ENCODE measurements around the gene CEACAM6.

CEACAM6 gene

DNA sequence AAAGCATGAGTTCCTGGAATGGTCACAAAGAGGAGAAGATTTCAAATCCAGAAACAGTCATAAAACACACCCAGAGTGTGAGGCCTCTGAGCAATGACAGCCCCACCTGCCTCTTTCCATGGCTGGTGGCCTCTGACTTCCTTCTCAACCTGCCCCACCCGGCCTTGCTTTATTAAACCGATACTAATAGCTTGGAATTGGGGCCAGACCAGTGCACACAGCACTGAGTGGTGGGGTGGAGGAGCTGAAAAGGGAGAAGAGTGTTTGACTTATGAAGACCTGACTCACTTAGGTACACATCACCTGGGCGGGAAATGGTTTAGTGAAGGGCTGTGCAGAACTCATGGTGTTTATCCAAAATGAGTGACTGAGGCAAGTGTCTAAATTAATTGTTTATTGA lies 20.7 kb upstream of the CEACAM6 start:
- no peaks in the 10 kb centered on the region for H4K20me1 ChIP-seq (ENCODE audit: insufficient read depth, low read length)
- no peaks in the 10 kb centered on the region for H3F3A ChIP-seq (ENCODE audit: insufficient read depth, low read length)

DNA sequence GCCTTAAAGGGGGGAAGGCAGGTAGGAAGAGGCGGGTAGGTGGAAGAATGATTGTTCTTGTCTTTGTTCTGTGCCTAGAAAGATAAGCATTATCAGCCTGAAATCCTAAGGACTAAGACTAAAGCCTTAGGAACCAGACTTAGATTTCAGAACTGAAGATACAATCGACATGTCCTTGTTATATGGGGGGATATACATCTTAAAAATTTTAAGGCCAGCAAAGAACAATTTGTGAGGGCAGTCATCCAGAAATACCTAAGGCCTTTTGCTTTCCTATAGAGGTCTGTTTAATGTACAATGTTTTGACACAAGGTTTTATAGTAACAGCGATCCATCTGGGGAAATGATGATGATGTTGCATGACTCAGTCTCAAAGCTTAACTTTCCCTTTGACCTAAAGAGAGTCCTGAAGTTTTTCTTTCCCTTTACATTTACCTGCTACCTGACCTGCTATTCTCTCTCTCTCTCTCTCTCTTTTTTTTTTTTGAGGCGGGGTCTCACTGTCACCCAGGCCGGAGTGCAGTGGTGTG lies 20.2 kb upstream of the CEACAM6 start:
- no peaks in the 10 kb centered on the region for H3K9me3 ChIP-seq (ENCODE audit: low read length)
- no peak overlapping the region for H3K4me3 ChIP-seq (ENCODE audit: low read depth, low read length, poor library complexity, severe bottlenecking)
- H2AFZ ChIP-seq (ENCODE audit: low read length) = no peak overlapping the region
- no peaks in the 10 kb centered on the region for H3K27me3 ChIP-seq (ENCODE audit: insufficient read depth, low read length)
- H3K79me2 ChIP-seq (ENCODE audit: insufficient read depth, low read length) = no peaks in the 10 kb centered on the region
- no peaks in the 10 kb centered on the region for H3F3A ChIP-seq (ENCODE audit: insufficient read depth, low read length)
- H4K20me1 ChIP-seq (ENCODE audit: insufficient read depth, low read length) = no peaks in the 10 kb centered on the region
- H3K9me2 ChIP-seq (ENCODE audit: low read depth, low read length) = no peaks in the 10 kb centered on the region
- no peak overlapping the region for H3K27ac ChIP-seq (ENCODE audit: low read depth, low read length, poor library complexity, severe bottlenecking)
- TF ChIP-seq, protein P1, sequence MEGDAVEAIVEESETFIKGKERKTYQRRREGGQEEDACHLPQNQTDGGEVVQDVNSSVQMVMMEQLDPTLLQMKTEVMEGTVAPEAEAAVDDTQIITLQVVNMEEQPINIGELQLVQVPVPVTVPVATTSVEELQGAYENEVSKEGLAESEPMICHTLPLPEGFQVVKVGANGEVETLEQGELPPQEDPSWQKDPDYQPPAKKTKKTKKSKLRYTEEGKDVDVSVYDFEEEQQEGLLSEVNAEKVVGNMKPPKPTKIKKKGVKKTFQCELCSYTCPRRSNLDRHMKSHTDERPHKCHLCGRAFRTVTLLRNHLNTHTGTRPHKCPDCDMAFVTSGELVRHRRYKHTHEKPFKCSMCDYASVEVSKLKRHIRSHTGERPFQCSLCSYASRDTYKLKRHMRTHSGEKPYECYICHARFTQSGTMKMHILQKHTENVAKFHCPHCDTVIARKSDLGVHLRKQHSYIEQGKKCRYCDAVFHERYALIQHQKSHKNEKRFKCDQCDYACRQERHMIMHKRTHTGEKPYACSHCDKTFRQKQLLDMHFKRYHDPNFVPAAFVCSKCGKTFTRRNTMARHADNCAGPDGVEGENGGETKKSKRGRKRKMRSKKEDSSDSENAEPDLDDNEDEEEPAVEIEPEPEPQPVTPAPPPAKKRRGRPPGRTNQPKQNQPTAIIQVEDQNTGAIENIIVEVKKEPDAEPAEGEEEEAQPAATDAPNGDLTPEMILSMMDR (IDR thresholded peaks at IDR 0.05; ENCODE audit: low read length) = no peak
- no peak for TF ChIP-seq EZH2 (IDR thresholded peaks at IDR 0.05; ENCODE audit: borderline replicate concordance, low read length)
- no peaks in the 10 kb centered on the region for H3K36me3 ChIP-seq (ENCODE audit: insufficient read depth, low read length)
- no peak overlapping the region for H3K4me2 ChIP-seq (ENCODE audit: low read length)
- H3K9ac ChIP-seq (ENCODE audit: low read length) = no peak overlapping the region
- no peaks in the 10 kb centered on the region for H3K4me1 ChIP-seq (ENCODE audit: insufficient read depth, low read length, severe bottlenecking)

More for the DNA sequence above, 20.7 kb upstream of the CEACAM6 start:
- H3K4me1 ChIP-seq (ENCODE audit: insufficient read depth, low read length, severe bottlenecking) = no peaks in the 10 kb centered on the region
- TF ChIP-seq, protein P1 (IDR thresholded peaks at IDR 0.05; ENCODE audit: low read length) = no peak
- TF ChIP-seq EZH2 (IDR thresholded peaks at IDR 0.05; ENCODE audit: borderline replicate concordance, low read length) = no peak
- no peak overlapping the region for H2AFZ ChIP-seq (ENCODE audit: low read length)
- H3K4me3 ChIP-seq (ENCODE audit: low read depth, low read length, poor library complexity, severe bottlenecking) = no peak overlapping the region
- no peak overlapping the region for H3K27ac ChIP-seq (ENCODE audit: low read depth, low read length, poor library complexity, severe bottlenecking)
- H3K27me3 ChIP-seq (ENCODE audit: insufficient read depth, low read length) = no peaks in the 10 kb centered on the region
- no peak overlapping the region for H3K4me2 ChIP-seq (ENCODE audit: low read length)
- H3K36me3 ChIP-seq (ENCODE audit: insufficient read depth, low read length) = no peaks in the 10 kb centered on the region
- H3K9me3 ChIP-seq (ENCODE audit: low read length) = no peaks in the 10 kb centered on the region
- no peaks in the 10 kb centered on the region for H3K9me2 ChIP-seq (ENCODE audit: low read depth, low read length)
- no peak overlapping the region for H3K9ac ChIP-seq (ENCODE audit: low read length)
- H3K79me2 ChIP-seq (ENCODE audit: insufficient read depth, low read length) = no peaks in the 10 kb centered on the region

DNA sequence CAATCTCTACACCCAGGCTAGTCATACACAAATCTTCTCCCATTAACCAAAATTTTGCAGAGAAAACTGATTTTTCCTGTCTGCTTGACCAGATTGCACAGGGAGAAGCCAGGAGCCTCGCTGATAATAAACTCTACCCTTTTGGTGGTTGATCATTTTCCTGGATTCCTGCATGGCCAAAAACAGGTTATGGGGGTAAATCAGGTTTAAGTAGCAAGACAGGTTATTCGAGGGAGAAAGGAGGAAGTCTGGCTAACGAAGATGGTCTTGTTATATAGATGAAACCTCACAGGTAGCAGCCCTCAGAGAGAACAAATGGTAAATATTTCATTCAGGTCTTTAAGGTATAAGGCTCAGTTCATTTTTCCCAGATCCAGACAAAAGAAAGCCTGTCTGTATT lies 16.0 kb upstream of the CEACAM6 start:
- Histone ChIP-seq H3K9ac (ENCODE audit: low read length) (no peak overlapping the region), H3K27ac (ENCODE audit: low read depth, low read length, poor library complexity, severe bottlenecking) (no peak overlapping the region), H3K9me2 (ENCODE audit: low read depth, low read length) (no peaks in the 10 kb centered on the region), H3K36me3 (ENCODE audit: insufficient read depth, low read length) (no peaks in the 10 kb centered on the region), H3K9me3 (ENCODE audit: low read length) (no peaks in the 10 kb centered on the region), H2AFZ (ENCODE audit: low read length) (no peak overlapping the region), H3K79me2 (ENCODE audit: insufficient read depth, low read length) (no peaks in the 10 kb centered on the region), H3F3A (ENCODE audit: insufficient read depth, low read length) (no peaks in the 10 kb centered on the region), H3K4me2 (ENCODE audit: low read length) (no peak overlapping the region), H3K27me3 (ENCODE audit: insufficient read depth, low read length) (no peaks in the 10 kb centered on the region), H4K20me1 (ENCODE audit: insufficient read depth, low read length) (no peaks in the 10 kb centered on the region), H3K4me3 (ENCODE audit: low read depth, low read length, poor library complexity, severe bottlenecking) (no peak overlapping the region), H3K4me1 (ENCODE audit: insufficient read depth, low read length, severe bottlenecking) (no peaks in the 10 kb centered on the region)
- no peak for TF ChIP-seq EZH2 (IDR thresholded peaks at IDR 0.05; ENCODE audit: borderline replicate concordance, low read length)
- TF ChIP-seq, protein P1 (IDR thresholded peaks at IDR 0.05; ENCODE audit: low read length) = no peak
